Astrocyte (in vitro differentiated cells and primary cell): ENCODE measurements around the gene PBX2. TPM values are rescaled to one million over a fixed set of nuclear protein-coding genes. Genes with fewer than 3 reads are reported as not detected.
"Not testable (repeated sequence)": the region's sequence is repeated elsewhere in the genome, so short reads cannot be mapped to it uniquely, and the experiment has no call there.

Experiments used
- DNase-seq: peaks from one replicate; pipeline ENCODE4 v3.0.0-alpha.2; 2010; ENCODE audit warnings: low read depth
- FAIRE-seq: peaks from 2 replicates; lab custom pipeline; 2011; peaks lifted over from hg19 to GRCh38; lab: Jason Lieb, UNC
- H2AFZ ChIP-seq: 2 replicates; pipeline ENCODE4 v1.6.0; 2012; ENCODE audit warnings: low read depth, low read length, inconsistent platforms
- H3K27ac ChIP-seq: 2 replicates; pipeline ENCODE4 v1.5.1; 2011; ENCODE audit warnings: low read depth, low read length, inconsistent platforms
- H3K27me3 ChIP-seq: 2 replicates; pipeline ENCODE4 v1.6.0; 2011; ENCODE audit warnings: low read length, inconsistent platforms; ENCODE audit not compliant: insufficient read depth
- H3K36me3 ChIP-seq: 2 replicates; pipeline ENCODE4 v1.5.1; 2011; ENCODE audit warnings: low read length, inconsistent platforms; ENCODE audit not compliant: insufficient read depth
- H3K4me1 ChIP-seq: 2 replicates; pipeline ENCODE4 v1.5.1; 2011; ENCODE audit warnings: low read length, inconsistent platforms; ENCODE audit not compliant: insufficient read depth
- H3K4me2 ChIP-seq: 2 replicates; pipeline ENCODE4 v1.6.0; 2012; ENCODE audit warnings: low read length, inconsistent platforms
- H3K4me3 ChIP-seq: 2 replicates; pipeline ENCODE4 v1.5.1; 2011; ENCODE audit warnings: low read depth, mild to moderate bottlenecking, low read length, inconsistent platforms; ENCODE audit not compliant: insufficient read depth
- H3K79me2 ChIP-seq: 2 replicates; pipeline ENCODE4 v1.6.0; 2012; ENCODE audit warnings: mild to moderate bottlenecking, low read length, inconsistent platforms; ENCODE audit not compliant: insufficient read depth
- H3K9ac ChIP-seq: 2 replicates; pipeline ENCODE4 v1.6.0; 2012; ENCODE audit warnings: mild to moderate bottlenecking, low read length, inconsistent platforms
- H3K9me3 ChIP-seq: 2 replicates; pipeline ENCODE4 v1.5.1; 2012; ENCODE audit warnings: low read depth, mild to moderate bottlenecking, low read length, inconsistent platforms; ENCODE audit not compliant: insufficient read depth
- H4K20me1 ChIP-seq: 2 replicates; pipeline ENCODE4 v1.6.0; 2012; ENCODE audit warnings: low read length, inconsistent platforms; ENCODE audit not compliant: insufficient read depth
- H3K27ac Mint-ChIP-seq: one replicate; pipeline ENCODE4 v1.8.0; 2021; ENCODE audit warnings: mild to moderate bottlenecking, mixed read lengths; ENCODE audit not compliant: unreplicated experiment
- H3K27me3 Mint-ChIP-seq: one replicate; pipeline ENCODE4 v1.8.0; 2021; ENCODE audit warnings: low read depth, mixed read lengths; ENCODE audit not compliant: unreplicated experiment
- H3K36me3 Mint-ChIP-seq: one replicate; pipeline ENCODE4 v1.8.0; 2021; ENCODE audit warnings: low read depth, mixed read lengths; ENCODE audit not compliant: unreplicated experiment
- H3K4me1 Mint-ChIP-seq: one replicate; pipeline ENCODE4 v1.8.0; 2021; ENCODE audit warnings: low read depth, mixed read lengths; ENCODE audit not compliant: unreplicated experiment
- H3K4me3 Mint-ChIP-seq: one replicate; pipeline ENCODE4 v1.8.0; 2021; ENCODE audit warnings: mild to moderate bottlenecking, moderate library complexity, mixed read lengths; ENCODE audit not compliant: unreplicated experiment
- H3K9me3 Mint-ChIP-seq: one replicate; pipeline ENCODE4 v1.8.0; 2021; ENCODE audit warnings: mild to moderate bottlenecking, mixed read lengths; ENCODE audit not compliant: unreplicated experiment
- EZH2 ChIP-seq: IDR thresholded peaks from 2 replicates; pipeline ENCODE4 v1.6.1; 2012; ENCODE audit warnings: mild to moderate bottlenecking, low read length, inconsistent platforms; ENCODE audit not compliant: insufficient read depth
- total RNA-seq: library from RNA; stranded (reverse); gene quantifications from 2 replicates; pipeline ENCODE4 v1.2.1, GENCODE V29; 2021
- TF ChIP-seq, protein P1 (sequence below): IDR thresholded peaks from 2 replicates; pipeline ENCODE4 v1.5.1; 2011; ENCODE audit warnings: low read depth, mild to moderate bottlenecking, inconsistent platforms, low read length, moderate library complexity; ENCODE audit not compliant: insufficient read depth

PBX2 gene
- total RNA-seq, 1 donor from 2014 or later: 80.7 TPM

DNA sequence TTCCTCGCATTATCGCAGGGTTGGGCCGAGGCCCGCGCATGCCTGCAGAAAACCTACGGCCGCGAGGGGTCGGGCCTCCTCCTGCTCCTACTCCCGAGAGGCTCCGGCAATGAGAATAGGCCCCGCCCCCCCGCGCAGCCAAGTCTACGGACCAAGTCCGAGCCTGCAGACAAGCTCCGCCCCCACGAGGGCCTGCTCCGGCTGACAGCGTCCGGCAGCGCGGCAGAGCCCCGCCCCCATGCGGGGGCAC is 5.6 kb upstream of the PBX2 start:
- peak overlapping the region; percentile 99 for H3K9ac ChIP-seq
- peak overlapping the region; percentile 100 for H3K27ac ChIP-seq

DNA sequence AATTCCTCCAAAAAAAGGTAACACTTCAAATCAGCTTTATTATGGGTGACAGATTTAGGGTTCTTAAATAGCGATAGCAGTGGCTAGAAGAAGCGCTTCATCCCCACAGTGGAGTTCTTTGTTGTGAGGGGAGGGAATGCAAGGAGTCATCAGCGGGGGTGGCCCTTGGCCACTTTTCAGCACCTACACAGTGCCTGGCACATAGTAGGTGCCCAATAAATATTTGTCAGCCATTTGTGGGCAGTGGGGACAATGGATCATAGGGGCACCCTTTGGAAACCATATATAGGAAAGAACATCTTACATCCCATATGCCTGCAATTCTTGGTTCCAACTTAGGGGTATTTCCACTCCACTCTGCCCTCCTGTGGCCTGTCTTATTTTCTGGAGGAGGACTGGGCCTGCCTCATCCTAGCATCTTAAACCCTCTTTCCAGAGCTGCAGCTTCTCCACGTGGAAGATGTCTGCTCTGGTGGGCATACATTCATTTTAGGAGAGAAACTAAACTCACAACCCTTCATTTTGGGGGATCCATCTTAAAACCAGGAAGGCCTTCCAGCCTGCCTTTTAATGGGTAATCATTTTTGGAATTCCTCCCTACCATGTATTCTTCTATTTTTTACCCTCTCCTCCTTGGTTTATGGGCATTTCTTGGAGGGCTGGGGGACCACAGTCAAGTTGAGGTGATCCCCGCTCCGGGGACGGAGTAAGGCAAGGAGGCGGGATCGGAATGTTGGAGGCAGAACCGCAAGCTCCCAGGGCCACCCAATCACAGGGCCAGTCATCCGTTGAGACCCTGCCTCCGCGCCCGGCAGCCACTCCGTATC is 5.0 kb upstream of the PBX2 start:
- DNase-seq (peak; percentile 35), FAIRE-seq (no peak)
- H3K36me3 Mint-ChIP-seq: no peaks in the 10 kb centered on the region
- no peaks in the 10 kb centered on the region for H3K27me3 ChIP-seq
- no peaks in the 10 kb centered on the region for H3K27me3 Mint-ChIP-seq
- H3K4me1 Mint-ChIP-seq: peaks cover 21% of the 10 kb centered on the region
- peak overlapping the region; percentile 85 for H3K4me3 Mint-ChIP-seq
- peak overlapping the region; percentile 55 for H3K4me3 ChIP-seq
- H3K4me2 ChIP-seq: peak overlapping the region; percentile 90
- H2AFZ ChIP-seq: peak overlapping the region; percentile 50
- H3K36me3 ChIP-seq: no peaks in the 10 kb centered on the region
- no peaks in the 10 kb centered on the region for H3K9me3 ChIP-seq
- H3K4me1 ChIP-seq: peaks cover 29% of the 10 kb centered on the region
- peak overlapping the region; percentile 86 for H3K9ac ChIP-seq
- H3K79me2 ChIP-seq: peaks cover 9% of the 10 kb centered on the region
- peak overlapping the region; percentile 94 for H3K27ac Mint-ChIP-seq
- no peaks in the 10 kb centered on the region for H4K20me1 ChIP-seq
- H3K9me3 Mint-ChIP-seq: no peaks in the 10 kb centered on the region
- H3K27ac ChIP-seq: peak overlapping the region; percentile 87
- no peak for TF ChIP-seq EZH2
- TF ChIP-seq, protein P1, sequence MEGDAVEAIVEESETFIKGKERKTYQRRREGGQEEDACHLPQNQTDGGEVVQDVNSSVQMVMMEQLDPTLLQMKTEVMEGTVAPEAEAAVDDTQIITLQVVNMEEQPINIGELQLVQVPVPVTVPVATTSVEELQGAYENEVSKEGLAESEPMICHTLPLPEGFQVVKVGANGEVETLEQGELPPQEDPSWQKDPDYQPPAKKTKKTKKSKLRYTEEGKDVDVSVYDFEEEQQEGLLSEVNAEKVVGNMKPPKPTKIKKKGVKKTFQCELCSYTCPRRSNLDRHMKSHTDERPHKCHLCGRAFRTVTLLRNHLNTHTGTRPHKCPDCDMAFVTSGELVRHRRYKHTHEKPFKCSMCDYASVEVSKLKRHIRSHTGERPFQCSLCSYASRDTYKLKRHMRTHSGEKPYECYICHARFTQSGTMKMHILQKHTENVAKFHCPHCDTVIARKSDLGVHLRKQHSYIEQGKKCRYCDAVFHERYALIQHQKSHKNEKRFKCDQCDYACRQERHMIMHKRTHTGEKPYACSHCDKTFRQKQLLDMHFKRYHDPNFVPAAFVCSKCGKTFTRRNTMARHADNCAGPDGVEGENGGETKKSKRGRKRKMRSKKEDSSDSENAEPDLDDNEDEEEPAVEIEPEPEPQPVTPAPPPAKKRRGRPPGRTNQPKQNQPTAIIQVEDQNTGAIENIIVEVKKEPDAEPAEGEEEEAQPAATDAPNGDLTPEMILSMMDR: peak; percentile 52

More for the DNA sequence above, 5.6 kb upstream of the PBX2 start:
- Mint-ChIP-seq H3K27me3 (peaks cover 3% of the 10 kb centered on the region), H3K36me3 (no peaks in the 10 kb centered on the region), H3K4me1 (peaks cover 21% of the 10 kb centered on the region), H3K4me3 (peak overlapping the region; percentile 85), H3K27ac (no peak overlapping the region), H3K9me3 (no peaks in the 10 kb centered on the region)
- peak overlapping the region; percentile 94 for H3K4me2 ChIP-seq
- no peaks in the 10 kb centered on the region for H3K9me3 ChIP-seq
- no peak overlapping the region for H2AFZ ChIP-seq
- H3K27me3 ChIP-seq: no peaks in the 10 kb centered on the region
- H3K4me1 ChIP-seq: peaks cover 25% of the 10 kb centered on the region
- TF ChIP-seq, protein P1: no peak
- TF ChIP-seq EZH2: no peak
- H3K4me3 ChIP-seq: peak overlapping the region; percentile 81
- FAIRE-seq (no peak), DNase-seq (peak; percentile 97)
- H3K36me3 ChIP-seq: no peaks in the 10 kb centered on the region
- H4K20me1 ChIP-seq: no peaks in the 10 kb centered on the region
- peaks cover 9% of the 10 kb centered on the region for H3K79me2 ChIP-seq

DNA sequence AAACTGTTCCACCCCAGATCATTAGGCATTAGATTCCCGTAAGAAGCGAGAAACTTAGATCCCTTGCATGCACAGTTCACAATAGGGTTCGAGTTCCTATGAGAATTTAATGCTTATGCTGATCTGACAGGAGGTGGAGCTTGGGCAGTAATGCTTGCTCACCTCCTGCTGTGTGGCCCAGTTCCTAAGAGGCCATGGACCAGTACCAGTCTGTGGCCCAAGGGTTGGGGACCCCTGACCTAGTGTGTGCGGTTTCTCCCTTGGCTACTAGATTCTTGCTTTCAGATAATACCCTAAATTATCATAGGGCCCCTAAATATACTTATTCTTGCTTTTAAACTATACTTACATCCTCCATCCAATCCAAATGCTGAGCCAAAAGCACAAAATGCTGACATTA is 4.4 kb upstream of the PBX2 start:
- H3K27me3 Mint-ChIP-seq: no peaks in the 10 kb centered on the region
- no peaks in the 10 kb centered on the region for H3K9me3 Mint-ChIP-seq
- TF ChIP-seq EZH2: no peak
- TF ChIP-seq, protein P1: no peak
- Histone ChIP-seq H3K4me1 (peaks cover 29% of the 10 kb centered on the region), H3K9ac (peak overlapping the region; percentile 86), H3K27me3 (no peaks in the 10 kb centered on the region), H3K4me3 (no peak overlapping the region), H2AFZ (no peak overlapping the region), H3K9me3 (no peaks in the 10 kb centered on the region), H3K36me3 (no peaks in the 10 kb centered on the region), H3K79me2 (peaks cover 12% of the 10 kb centered on the region), H4K20me1 (no peaks in the 10 kb centered on the region), H3K4me2 (peak overlapping the region; percentile 90), H3K27ac (no peak overlapping the region)
- DNase-seq (no peak), FAIRE-seq (no peak)
- H3K4me1 Mint-ChIP-seq: peaks cover 21% of the 10 kb centered on the region
- H3K27ac Mint-ChIP-seq: peak overlapping the region; percentile 94
- no peaks in the 10 kb centered on the region for H3K36me3 Mint-ChIP-seq
- H3K4me3 Mint-ChIP-seq: peak overlapping the region; percentile 85

DNA sequence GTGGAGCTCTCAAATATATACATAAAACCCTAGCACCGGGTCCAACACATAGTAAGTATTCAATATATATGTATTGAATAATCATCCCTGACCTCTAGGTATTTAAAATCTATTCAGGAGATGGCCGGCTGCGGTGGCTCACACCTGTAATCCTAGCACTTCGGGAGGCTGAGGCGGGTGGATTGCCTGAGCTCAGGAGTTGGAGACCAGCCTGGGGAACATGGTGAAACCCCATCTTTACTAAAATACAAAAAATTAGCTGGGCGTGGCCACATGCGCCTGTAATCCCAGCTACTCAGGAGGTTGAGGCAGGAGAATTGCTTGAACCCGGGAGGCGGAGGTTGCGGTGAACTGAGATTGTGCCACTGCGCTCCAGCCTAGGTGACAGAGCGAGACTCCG is 3.1 kb upstream of the PBX2 start:
- H2AFZ ChIP-seq: peak overlapping the region; percentile 54
- peaks cover 39% of the 10 kb centered on the region for H3K4me1 ChIP-seq
- Mint-ChIP-seq H3K4me1 (peaks cover 28% of the 10 kb centered on the region), H3K4me3 (peak overlapping the region; percentile 50), H3K27ac (peak overlapping the region; percentile 53)
- H3K27me3 ChIP-seq, H3K9me3 Mint-ChIP-seq, DNase-seq, H3K9me3 ChIP-seq, H4K20me1 ChIP-seq, H3K4me3 ChIP-seq, FAIRE-seq, H3K27me3 Mint-ChIP-seq, H3K36me3 Mint-ChIP-seq, H3K36me3 ChIP-seq: not testable (repeated sequence)
- peak overlapping the region; percentile 80 for H3K4me2 ChIP-seq
- H3K79me2 ChIP-seq: peaks cover 25% of the 10 kb centered on the region
- H3K27ac ChIP-seq: peak overlapping the region; percentile 34
- peak overlapping the region; percentile 33 for H3K9ac ChIP-seq
